Measurements from ENCODE around the gene PRKACB.

DNA sequence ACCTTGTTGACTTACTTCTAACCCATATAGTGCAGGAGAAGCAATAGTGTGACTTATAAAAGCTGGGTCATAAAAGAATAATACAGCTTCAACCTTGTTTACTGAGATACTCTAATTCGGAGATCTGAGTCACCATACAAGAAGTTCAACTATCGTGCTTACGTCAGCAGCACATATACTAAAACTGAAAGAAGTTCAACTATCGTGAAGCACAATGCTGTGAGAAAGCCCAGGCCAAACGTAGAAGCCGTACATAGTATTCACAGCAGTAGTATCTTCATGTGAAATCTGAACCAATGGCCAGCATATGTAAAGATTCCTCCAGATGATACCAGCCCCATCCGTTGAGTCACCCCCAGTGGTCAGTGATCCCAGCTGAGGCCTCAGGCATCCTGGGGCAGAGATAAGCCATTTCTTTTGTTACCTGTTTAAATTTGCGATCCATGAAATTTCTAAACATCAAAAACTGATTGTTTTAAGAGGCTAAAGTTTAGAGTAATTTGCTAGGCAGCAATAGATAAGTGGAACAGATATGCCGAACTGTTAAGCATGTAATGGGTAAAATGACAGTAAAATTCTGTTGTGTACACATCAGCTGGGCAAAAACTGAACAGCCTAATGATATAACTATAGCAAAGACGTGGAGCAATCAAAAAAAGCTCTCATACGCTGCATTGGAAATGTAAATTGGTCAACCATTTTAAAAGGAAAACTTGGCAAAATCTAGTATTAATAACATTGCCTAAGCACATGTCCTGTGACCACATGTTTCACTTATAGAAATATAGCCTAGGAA, 103.6 kb downstream of the PRKACB start:
- TF ChIP-seq, protein P1, sequence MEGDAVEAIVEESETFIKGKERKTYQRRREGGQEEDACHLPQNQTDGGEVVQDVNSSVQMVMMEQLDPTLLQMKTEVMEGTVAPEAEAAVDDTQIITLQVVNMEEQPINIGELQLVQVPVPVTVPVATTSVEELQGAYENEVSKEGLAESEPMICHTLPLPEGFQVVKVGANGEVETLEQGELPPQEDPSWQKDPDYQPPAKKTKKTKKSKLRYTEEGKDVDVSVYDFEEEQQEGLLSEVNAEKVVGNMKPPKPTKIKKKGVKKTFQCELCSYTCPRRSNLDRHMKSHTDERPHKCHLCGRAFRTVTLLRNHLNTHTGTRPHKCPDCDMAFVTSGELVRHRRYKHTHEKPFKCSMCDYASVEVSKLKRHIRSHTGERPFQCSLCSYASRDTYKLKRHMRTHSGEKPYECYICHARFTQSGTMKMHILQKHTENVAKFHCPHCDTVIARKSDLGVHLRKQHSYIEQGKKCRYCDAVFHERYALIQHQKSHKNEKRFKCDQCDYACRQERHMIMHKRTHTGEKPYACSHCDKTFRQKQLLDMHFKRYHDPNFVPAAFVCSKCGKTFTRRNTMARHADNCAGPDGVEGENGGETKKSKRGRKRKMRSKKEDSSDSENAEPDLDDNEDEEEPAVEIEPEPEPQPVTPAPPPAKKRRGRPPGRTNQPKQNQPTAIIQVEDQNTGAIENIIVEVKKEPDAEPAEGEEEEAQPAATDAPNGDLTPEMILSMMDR (IDR thresholded peaks at IDR 0.05) = no peak
- TF ChIP-seq EZH2phosphoT487 (IDR thresholded peaks at IDR 0.05) (no peak), EZH2 (IDR thresholded peaks at IDR 0.05) (no peak)
